LNCAP (cell line): Measurements from ENCODE around the gene LDAH.

Source experiments
- TF ChIP-seq, protein P1 (sequence below): fragments of 450-650 bp; IDR thresholded peaks from 2 replicates; pipeline ENCODE4 v1.5.1; 2017; ENCODE audit warnings: mild to moderate bottlenecking

LDAH gene

DNA sequence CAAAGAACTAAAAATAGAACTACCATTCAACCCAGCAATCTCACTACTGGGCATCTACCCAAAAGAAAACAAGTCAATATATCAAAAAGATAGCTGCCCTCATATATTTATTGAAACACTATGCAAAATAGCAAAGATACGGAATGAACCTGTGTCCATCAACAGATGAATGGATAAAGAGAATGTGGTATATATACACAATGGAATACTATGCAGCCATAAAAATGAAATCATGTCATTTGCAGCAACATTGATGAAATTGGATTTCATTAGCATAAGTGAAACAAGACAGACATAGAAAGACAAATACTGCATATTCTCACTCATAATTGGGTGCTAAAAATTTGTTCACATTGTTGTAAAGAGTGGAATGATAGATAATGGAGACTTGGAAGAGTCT, 16.2 kb upstream of the LDAH start:
- TF ChIP-seq, protein P1, sequence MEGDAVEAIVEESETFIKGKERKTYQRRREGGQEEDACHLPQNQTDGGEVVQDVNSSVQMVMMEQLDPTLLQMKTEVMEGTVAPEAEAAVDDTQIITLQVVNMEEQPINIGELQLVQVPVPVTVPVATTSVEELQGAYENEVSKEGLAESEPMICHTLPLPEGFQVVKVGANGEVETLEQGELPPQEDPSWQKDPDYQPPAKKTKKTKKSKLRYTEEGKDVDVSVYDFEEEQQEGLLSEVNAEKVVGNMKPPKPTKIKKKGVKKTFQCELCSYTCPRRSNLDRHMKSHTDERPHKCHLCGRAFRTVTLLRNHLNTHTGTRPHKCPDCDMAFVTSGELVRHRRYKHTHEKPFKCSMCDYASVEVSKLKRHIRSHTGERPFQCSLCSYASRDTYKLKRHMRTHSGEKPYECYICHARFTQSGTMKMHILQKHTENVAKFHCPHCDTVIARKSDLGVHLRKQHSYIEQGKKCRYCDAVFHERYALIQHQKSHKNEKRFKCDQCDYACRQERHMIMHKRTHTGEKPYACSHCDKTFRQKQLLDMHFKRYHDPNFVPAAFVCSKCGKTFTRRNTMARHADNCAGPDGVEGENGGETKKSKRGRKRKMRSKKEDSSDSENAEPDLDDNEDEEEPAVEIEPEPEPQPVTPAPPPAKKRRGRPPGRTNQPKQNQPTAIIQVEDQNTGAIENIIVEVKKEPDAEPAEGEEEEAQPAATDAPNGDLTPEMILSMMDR: no peak

DNA sequence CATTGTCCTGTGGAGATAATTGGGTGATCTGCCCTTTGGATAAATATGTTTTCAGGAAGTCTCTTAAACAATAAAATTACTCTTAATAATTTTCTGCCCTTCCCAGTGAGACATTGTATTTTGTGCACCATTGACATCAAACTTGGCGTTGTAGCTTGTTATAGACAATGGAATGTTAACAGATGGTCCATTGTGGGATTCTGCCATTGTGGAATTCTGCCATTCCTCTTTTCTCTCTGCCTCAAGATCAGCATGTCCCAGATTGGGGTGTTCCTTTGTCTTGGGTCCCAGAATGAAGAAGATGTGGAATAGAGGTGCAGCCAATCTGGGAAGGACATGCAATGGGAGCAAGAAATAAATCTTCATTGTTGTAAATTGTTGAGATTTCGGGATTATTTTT, 15.1 kb upstream of the LDAH start:
- TF ChIP-seq, protein P1: no peak

GRCh38 chr2:20836521-20836920, 13.6 kb upstream of the LDAH start:
- TF ChIP-seq, protein P1: no peak

GRCh38 chr2:20834331-20834730, 11.4 kb upstream of the LDAH start:
- TF ChIP-seq, protein P1: no peak

GRCh38 chr2:20832606-20833005, 9.7 kb upstream of the LDAH start:
- TF ChIP-seq, protein P1: no peak

DNA sequence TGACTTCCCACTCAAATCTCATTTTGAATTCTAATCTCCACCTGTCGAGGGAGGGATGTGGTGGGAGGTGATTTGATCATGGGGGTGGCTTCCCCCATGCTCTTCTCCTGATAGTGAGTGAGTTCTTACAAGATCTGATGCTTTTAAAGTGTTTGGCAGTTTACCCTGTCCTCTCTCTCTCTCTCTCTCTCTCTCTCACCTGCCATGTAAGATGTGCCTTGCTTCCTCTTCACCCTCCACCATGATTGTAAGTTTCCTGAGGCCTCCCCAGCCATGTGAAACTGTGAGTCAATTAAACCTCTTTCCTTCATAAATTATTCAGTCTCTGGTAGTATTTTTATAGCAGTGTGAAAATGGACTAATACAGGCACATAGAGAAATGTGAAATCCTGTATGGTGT, 7.0 kb upstream of the LDAH start:
- TF ChIP-seq, protein P1: no peak

DNA sequence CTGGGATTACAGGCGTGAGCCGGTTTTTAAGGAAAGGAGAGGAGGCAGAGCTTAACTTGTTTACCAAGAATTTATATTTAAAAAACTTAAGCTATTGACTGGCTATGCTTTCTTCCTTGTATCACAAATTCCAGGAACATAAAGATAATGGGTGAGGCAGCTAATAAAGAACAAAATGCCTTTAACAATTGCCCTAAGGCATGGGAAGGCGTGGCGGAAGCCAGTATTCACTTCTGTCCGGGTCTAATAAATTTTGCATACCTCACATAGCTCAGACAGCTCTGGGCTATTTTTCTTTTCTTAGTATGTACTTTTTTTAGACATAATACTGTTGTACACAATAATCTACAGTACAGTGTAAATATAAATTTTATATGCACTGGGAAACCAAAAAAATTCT, 1.0 kb upstream of the LDAH start:
- TF ChIP-seq, protein P1: no peak

GRCh38 chr2:20818820-20819219, 4.1 kb downstream of the LDAH start:
- TF ChIP-seq, protein P1: no peak
